Type B pancreatic cell (in vitro differentiated cells): Measurements from ENCODE around the gene A1BG. TPM values are rescaled to one million over a fixed set of nuclear protein-coding genes. Genes with fewer than 3 reads are reported as not detected.

ENCODE experiments used
- DNase-seq: peaks from one replicate; pipeline ENCODE4 v3.0.0; 2021; ENCODE audit warnings: mixed read lengths; ENCODE audit not compliant: unreplicated experiment; ENCODE audit errors: extremely low spot score
- H3K27ac Mint-ChIP-seq: 2 replicates; pipeline ENCODE4 v1.8.0; 2021; ENCODE audit warnings: mild to moderate bottlenecking, mixed read lengths
- H3K27me3 Mint-ChIP-seq: 2 replicates; pipeline ENCODE4 v1.8.0; 2021; ENCODE audit warnings: mixed read lengths
- H3K36me3 Mint-ChIP-seq: 2 replicates; pipeline ENCODE4 v1.8.0; 2021; ENCODE audit warnings: mixed read lengths
- H3K4me1 Mint-ChIP-seq: one replicate; pipeline ENCODE4 v1.8.0; 2021; ENCODE audit warnings: mixed read lengths; ENCODE audit not compliant: unreplicated experiment
- H3K4me3 Mint-ChIP-seq: 2 replicates; pipeline ENCODE4 v1.8.0; 2021; ENCODE audit warnings: mild to moderate bottlenecking, mixed read lengths
- H3K9me3 Mint-ChIP-seq: 2 replicates; pipeline ENCODE4 v1.8.0; 2021; ENCODE audit warnings: mixed read lengths
- CTCF ChIP-seq: fragments of 200-600 bp; sonication (generic); conservative IDR thresholded peaks from 2 replicates; pipeline ENCODE4 v1.5.0; 2021; ENCODE audit warnings: antibody characterized with exemption, mild to moderate bottlenecking
- microRNA-seq: library from miRNA; unstranded; fragments of <30 nt; microRNA quantifications from one replicate; pipeline ENCODE4, GENCODE V29; 2020
- total RNA-seq: library from RNA; stranded (reverse); gene quantifications from 2 replicates; pipeline ENCODE4 v1.2.1, GENCODE V29; 2021; ENCODE audit warnings: low replicate concordance

The A1BG gene
- total RNA-seq, 1 donor from 2014 or later = 11.7 TPM

DNA sequence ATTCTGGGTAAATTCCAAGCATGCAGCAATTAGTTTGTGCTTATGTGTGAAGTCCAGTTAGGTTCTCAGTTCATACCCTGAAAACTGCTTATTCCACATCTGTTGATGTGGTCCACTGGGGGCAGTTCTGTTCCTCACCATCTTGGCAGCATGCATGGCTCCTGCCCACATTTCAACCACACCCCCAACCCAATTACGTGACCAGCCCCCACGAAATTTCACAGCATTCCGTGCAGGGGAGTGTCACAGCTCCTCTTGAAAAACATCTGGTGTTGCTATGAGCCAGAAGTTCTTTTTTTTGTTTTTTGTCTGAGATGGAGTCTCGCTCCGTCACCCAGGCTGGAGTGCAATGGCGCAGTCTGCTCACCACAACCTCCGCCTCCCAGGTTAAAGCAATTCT lies 57.2 kb downstream of the A1BG start:
- Mint-ChIP-seq H3K4me1 (no peaks in the 10 kb centered on the region), H3K9me3 (peaks cover 22% of the 10 kb centered on the region), H3K27me3 (no peaks in the 10 kb centered on the region), H3K4me3 (no peak overlapping the region), H3K36me3 (peaks cover 71% of the 10 kb centered on the region), H3K27ac (no peak overlapping the region)
- no peak for TF ChIP-seq CTCF
- no peak for DNase-seq

Small RNA genes lying within 50 kb of the gene (microRNA-seq; reads per million reads assigned to microRNA genes)
- gene MIR4754 (not detected), gene MIR6806 (not detected)

Other genes starting within 250 kb of the A1BG start
- 12.5 and 14.5 TPM in 2 replicates for gene ZNF329, start 202.7 kb downstream of the A1BG start, total RNA-seq
- 27.2 and 34.1 TPM in 2 replicates for gene ZNF274, start 170.4 kb downstream of the A1BG start, total RNA-seq
- gene ZNF544, start 124.6 kb downstream of the A1BG start, total RNA-seq = 52.0 and 52.5 TPM in 2 replicates
- 10.8 and 16.4 TPM in 2 replicates for gene ZNF8, start 74.5 kb downstream of the A1BG start, total RNA-seq
- 35.2 and 36.8 TPM in 2 replicates for gene ERVK3-1, start 48.1 kb downstream of the A1BG start, total RNA-seq
- gene ZSCAN22, start 26.5 kb downstream of the A1BG start, total RNA-seq = 4.2 and 5.4 TPM in 2 replicates
- 4.1 and 8.1 TPM in 2 replicates for gene ZNF497, start 9.3 kb upstream of the A1BG start, total RNA-seq
- gene ZNF837, start 27.5 kb upstream of the A1BG start, total RNA-seq = 2.8 and 3.8 TPM in 2 replicates
- 1,320 and 1,324 TPM in 2 replicates for gene RPS5, start 33.8 kb upstream of the A1BG start, total RNA-seq
- gene RNF225, start 42.2 kb upstream of the A1BG start, total RNA-seq = 1.0 and 4.0 TPM in 2 replicates
- gene ZNF584, start 55.2 kb upstream of the A1BG start, total RNA-seq = 10.1 and 18.2 TPM in 2 replicates
- 2.5 and 6.0 TPM in 2 replicates for gene ZNF132, start 86.7 kb upstream of the A1BG start, total RNA-seq
- 9.3 and 12.7 TPM in 2 replicates for gene ZNF324B, start 98.1 kb upstream of the A1BG start, total RNA-seq
- gene ZNF324, start 113.6 kb upstream of the A1BG start, total RNA-seq = 11.5 and 15.0 TPM in 2 replicates
- gene ZNF446, start 122.9 kb upstream of the A1BG start, total RNA-seq = 13.0 and 17.4 TPM in 2 replicates
- gene SLC27A5, start 158.5 kb upstream of the A1BG start, total RNA-seq = 5.7 and 9.3 TPM in 2 replicates
- gene ZBTB45, start 166.3 kb upstream of the A1BG start, total RNA-seq = 18.6 and 20.2 TPM in 2 replicates
- 401 and 679 TPM in 2 replicates for gene TRIM28, start 190.6 kb upstream of the A1BG start, total RNA-seq
- gene CHMP2A, start 201.6 kb upstream of the A1BG start, total RNA-seq = 86.5 and 97.7 TPM in 2 replicates
- 78.0 and 81.9 TPM in 2 replicates for gene UBE2M, start 205.1 kb upstream of the A1BG start, total RNA-seq
- gene MZF1, start 219.8 kb upstream of the A1BG start, total RNA-seq = 22.9 and 30.0 TPM in 2 replicates